Measurements from ENCODE around the gene PIGV.

GRCh38 chr1:26743426-26744059, 44.2 kb upstream of the PIGV start:
- no peak for TF ChIP-seq CTCF (IDR thresholded peaks at IDR 0.05; ENCODE audit: low read depth, low read length)
- TF ChIP-seq MAX (IDR thresholded peaks at IDR 0.05; ENCODE audit: low read depth, low read length) = no peak
- no peak for TF ChIP-seq POLR2A (IDR thresholded peaks at IDR 0.05; ENCODE audit: extremely low read depth, insufficient read length)
- no peak for TF ChIP-seq MYC (IDR thresholded peaks at IDR 0.05; ENCODE audit: low read depth, low read length)
